SK-N-SH treated with all-trans-retinoic acid at 6 μM for 48 hours (cell line): ENCODE measurements around the gene SLC50A1.

Experiments
- ATAC-seq: fragments of 200-7000 bp; cut with Tn5 transposase; 3 replicates; pipeline ENCODE4 v1.9.1; 2020; ENCODE audit warnings: mild to moderate bottlenecking, moderate library complexity
- ARNTL ChIP-seq: fragments of 450-650 bp; formaldehyde crosslinking; IDR thresholded peaks from 2 replicates; pipeline ENCODE4 v1.5.0; 2020; ENCODE audit warnings: low read depth, mild to moderate bottlenecking, moderate library complexity, borderline replicate concordance
- BACH2 ChIP-seq: fragments of 250-450 bp; sonication (Bioruptor Pico); IDR thresholded peaks from 2 replicates; pipeline ENCODE4 v1.9.0; 2021; ENCODE audit warnings: mild to moderate bottlenecking, borderline replicate concordance
- CSDC2 ChIP-seq: fragments of 250-450 bp; sonication (Bioruptor Pico); IDR thresholded peaks from 2 replicates; pipeline ENCODE4 v1.5.0; 2020; ENCODE audit warnings: mild to moderate bottlenecking, moderate library complexity
- ESRRG ChIP-seq: fragments of 250-450 bp; sonication (Bioruptor Pico); IDR thresholded peaks from 2 replicates; pipeline ENCODE4 v1.6.1; 2021; ENCODE audit warnings: mild to moderate bottlenecking
- GLIS3 ChIP-seq: fragments of 250-450 bp; sonication (Bioruptor Pico); IDR thresholded peaks from 2 replicates; pipeline ENCODE4 v1.5.0; 2020; ENCODE audit warnings: mild to moderate bottlenecking, moderate library complexity
- ISL1 ChIP-seq: fragments of 250-450 bp; sonication (Bioruptor Pico); IDR thresholded peaks from 2 replicates; pipeline ENCODE4 v2.1.2; 2022; ENCODE audit warnings: mild to moderate bottlenecking, moderate library complexity
- OSR1 ChIP-seq: fragments of 250-450 bp; sonication (Bioruptor Pico); IDR thresholded peaks from 2 replicates; pipeline ENCODE4 v1.8.0; 2022; ENCODE audit warnings: moderate library complexity, mild to moderate bottlenecking, inconsistent platforms
- PPARA ChIP-seq: fragments of 250-450 bp; sonication (Bioruptor Pico); IDR thresholded peaks from 2 replicates; pipeline ENCODE4 v1.5.0; 2020; ENCODE audit warnings: mild to moderate bottlenecking, borderline replicate concordance
- RARB ChIP-seq: fragments of 250-450 bp; sonication (Bioruptor Pico); IDR thresholded peaks from 2 replicates; pipeline ENCODE4 v1.8.0; 2021; ENCODE audit warnings: mild to moderate bottlenecking, moderate library complexity
- SNAI2 ChIP-seq: fragments of 250-450 bp; sonication (Bioruptor Pico); IDR thresholded peaks from 2 replicates; pipeline ENCODE4 v1.5.0; 2020; ENCODE audit warnings: mild to moderate bottlenecking, moderate library complexity
- TCF4 ChIP-seq: fragments of 250-450 bp; sonication (Bioruptor Pico); IDR thresholded peaks from 2 replicates; pipeline ENCODE4 v1.8.0; 2021; ENCODE audit warnings: mild to moderate bottlenecking, moderate library complexity, borderline replicate concordance
- TOX ChIP-seq: fragments of 250-450 bp; sonication (Bioruptor Pico); IDR thresholded peaks from 2 replicates; pipeline ENCODE4 v1.8.0; 2021; ENCODE audit warnings: mild to moderate bottlenecking, moderate library complexity, borderline replicate concordance
- ZC3H10 ChIP-seq: fragments of 250-450 bp; sonication (Bioruptor Pico); IDR thresholded peaks from 2 replicates; pipeline ENCODE4 v1.5.1; 2021; ENCODE audit warnings: mild to moderate bottlenecking, moderate library complexity
- ZFP3 ChIP-seq: fragments of 250-450 bp; sonication (Bioruptor Pico); IDR thresholded peaks from 2 replicates; pipeline ENCODE4 v1.5.0; 2020; ENCODE audit warnings: mild to moderate bottlenecking, moderate library complexity
- ZFP30 ChIP-seq: fragments of 450-650 bp; formaldehyde crosslinking; IDR thresholded peaks from 2 replicates; pipeline ENCODE4 v1.5.0; 2022; ENCODE audit warnings: mild to moderate bottlenecking, moderate library complexity
- ZNF565 ChIP-seq: fragments of 450-650 bp; formaldehyde crosslinking; conservative IDR thresholded peaks from 2 replicates; pipeline ENCODE4 v1.5.0; 2020; ENCODE audit warnings: low read depth, mild to moderate bottlenecking, moderate library complexity
- ZNF8 ChIP-seq: fragments of 450-650 bp; formaldehyde crosslinking; IDR thresholded peaks from 2 replicates; pipeline ENCODE4 v1.5.0; 2020; ENCODE audit warnings: mild to moderate bottlenecking, moderate library complexity
- TF ChIP-seq, protein P1 (sequence below): fragments of 250-450 bp; sonication (Bioruptor Pico); IDR thresholded peaks from 2 replicates; pipeline ENCODE4 v1.8.0; 2021; ENCODE audit warnings: low read depth, mild to moderate bottlenecking, moderate library complexity, borderline replicate concordance
- TF ChIP-seq, protein P2 (sequence below): fragments of 250-450 bp; sonication (Bioruptor Pico); IDR thresholded peaks from 2 replicates; pipeline ENCODE4 v1.8.0; 2020; ENCODE audit warnings: mild to moderate bottlenecking, moderate library complexity, borderline replicate concordance
- TF ChIP-seq, protein P3 (sequence below): fragments of 250-450 bp; sonication (Bioruptor Pico); IDR thresholded peaks from 2 replicates; pipeline ENCODE4 v1.5.1; 2021; ENCODE audit warnings: mild to moderate bottlenecking, moderate library complexity
- TF ChIP-seq, protein P4 (sequence below): fragments of 250-450 bp; sonication (Bioruptor Pico); IDR thresholded peaks from 2 replicates; pipeline ENCODE4 v1.5.1; 2020; ENCODE audit warnings: low read depth, mild to moderate bottlenecking, moderate library complexity

Gene SLC50A1

DNA sequence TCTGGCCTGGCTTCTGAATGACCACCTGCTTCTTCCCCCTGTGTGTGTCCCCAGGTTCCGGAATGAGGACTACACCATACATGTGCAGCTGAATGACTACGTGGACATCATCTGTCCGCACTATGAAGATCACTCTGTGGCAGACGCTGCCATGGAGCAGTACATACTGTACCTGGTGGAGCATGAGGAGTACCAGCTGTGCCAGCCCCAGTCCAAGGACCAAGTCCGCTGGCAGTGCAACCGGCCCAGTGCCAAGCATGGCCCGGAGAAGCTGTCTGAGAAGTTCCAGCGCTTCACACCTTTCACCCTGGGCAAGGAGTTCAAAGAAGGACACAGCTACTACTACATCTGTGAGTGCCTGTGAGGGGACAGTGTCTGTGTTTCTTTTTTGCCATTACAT is 4.4 kb upstream of the SLC50A1 start:
- no peak for ATAC-seq
- TF ChIP-seq, protein P1, sequence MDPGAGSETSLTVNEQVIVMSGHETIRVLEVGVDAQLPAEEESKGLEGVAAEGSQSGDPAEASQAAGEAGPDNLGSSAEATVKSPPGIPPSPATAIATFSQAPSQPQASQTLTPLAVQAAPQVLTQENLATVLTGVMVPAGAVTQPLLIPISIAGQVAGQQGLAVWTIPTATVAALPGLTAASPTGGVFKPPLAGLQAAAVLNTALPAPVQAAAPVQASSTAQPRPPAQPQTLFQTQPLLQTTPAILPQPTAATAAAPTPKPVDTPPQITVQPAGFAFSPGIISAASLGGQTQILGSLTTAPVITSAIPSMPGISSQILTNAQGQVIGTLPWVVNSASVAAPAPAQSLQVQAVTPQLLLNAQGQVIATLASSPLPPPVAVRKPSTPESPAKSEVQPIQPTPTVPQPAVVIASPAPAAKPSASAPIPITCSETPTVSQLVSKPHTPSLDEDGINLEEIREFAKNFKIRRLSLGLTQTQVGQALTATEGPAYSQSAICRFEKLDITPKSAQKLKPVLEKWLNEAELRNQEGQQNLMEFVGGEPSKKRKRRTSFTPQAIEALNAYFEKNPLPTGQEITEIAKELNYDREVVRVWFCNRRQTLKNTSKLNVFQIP (CRISPR knock-in tag), result no peak
- no peak for TF ChIP-seq RARB (CRISPR knock-in tag)
- no peak for TF ChIP-seq ISL1 (CRISPR knock-in tag)
- no peak for TF ChIP-seq GLIS3 (CRISPR knock-in tag)
- no peak for TF ChIP-seq CSDC2 (CRISPR knock-in tag)
- no peak for TF ChIP-seq ZNF8 (CRISPR knock-in tag)
- TF ChIP-seq, protein P2, sequence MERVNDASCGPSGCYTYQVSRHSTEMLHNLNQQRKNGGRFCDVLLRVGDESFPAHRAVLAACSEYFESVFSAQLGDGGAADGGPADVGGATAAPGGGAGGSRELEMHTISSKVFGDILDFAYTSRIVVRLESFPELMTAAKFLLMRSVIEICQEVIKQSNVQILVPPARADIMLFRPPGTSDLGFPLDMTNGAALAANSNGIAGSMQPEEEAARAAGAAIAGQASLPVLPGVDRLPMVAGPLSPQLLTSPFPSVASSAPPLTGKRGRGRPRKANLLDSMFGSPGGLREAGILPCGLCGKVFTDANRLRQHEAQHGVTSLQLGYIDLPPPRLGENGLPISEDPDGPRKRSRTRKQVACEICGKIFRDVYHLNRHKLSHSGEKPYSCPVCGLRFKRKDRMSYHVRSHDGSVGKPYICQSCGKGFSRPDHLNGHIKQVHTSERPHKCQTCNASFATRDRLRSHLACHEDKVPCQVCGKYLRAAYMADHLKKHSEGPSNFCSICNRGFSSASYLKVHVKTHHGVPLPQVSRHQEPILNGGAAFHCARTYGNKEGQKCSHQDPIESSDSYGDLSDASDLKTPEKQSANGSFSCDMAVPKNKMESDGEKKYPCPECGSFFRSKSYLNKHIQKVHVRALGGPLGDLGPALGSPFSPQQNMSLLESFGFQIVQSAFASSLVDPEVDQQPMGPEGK (CRISPR knock-in tag), result no peak
- TF ChIP-seq ZNF565 (CRISPR knock-in tag), result no peak
- no peak for TF ChIP-seq ZFP30 (CRISPR knock-in tag)
- TF ChIP-seq, protein P3, sequence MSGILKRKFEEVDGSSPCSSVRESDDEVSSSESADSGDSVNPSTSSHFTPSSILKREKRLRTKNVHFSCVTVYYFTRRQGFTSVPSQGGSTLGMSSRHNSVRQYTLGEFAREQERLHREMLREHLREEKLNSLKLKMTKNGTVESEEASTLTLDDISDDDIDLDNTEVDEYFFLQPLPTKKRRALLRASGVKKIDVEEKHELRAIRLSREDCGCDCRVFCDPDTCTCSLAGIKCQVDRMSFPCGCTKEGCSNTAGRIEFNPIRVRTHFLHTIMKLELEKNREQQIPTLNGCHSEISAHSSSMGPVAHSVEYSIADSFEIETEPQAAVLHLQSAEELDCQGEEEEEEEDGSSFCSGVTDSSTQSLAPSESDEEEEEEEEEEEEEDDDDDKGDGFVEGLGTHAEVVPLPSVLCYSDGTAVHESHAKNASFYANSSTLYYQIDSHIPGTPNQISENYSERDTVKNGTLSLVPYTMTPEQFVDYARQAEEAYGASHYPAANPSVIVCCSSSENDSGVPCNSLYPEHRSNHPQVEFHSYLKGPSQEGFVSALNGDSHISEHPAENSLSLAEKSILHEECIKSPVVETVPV (CRISPR knock-in tag), result no peak
- TF ChIP-seq PPARA (CRISPR knock-in tag), result no peak
- TF ChIP-seq OSR1, result no peak
- no peak for TF ChIP-seq ZC3H10 (CRISPR knock-in tag)
- TF ChIP-seq BACH2, result no peak
- no peak for TF ChIP-seq ESRRG (CRISPR knock-in tag)
- no peak for TF ChIP-seq SNAI2 (CRISPR knock-in tag)

DNA sequence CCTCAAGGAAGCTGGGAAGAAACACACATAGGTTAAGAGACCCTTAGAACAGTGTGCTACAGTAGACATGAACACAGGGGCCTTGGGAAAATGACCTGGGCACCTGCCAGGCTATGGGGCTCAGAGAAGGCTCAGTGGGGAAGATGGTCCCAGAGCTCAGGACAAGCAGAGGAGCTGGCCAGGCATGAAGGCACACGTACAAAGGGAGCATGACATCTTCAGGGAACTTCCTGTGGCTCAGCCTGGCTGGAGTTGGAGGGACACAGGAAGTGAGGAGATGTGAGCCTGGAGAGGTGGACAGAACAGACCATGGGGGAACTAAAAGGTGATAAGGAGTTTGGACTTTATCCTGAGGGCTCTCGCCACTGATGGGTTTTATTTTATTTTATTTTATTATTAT is 3.8 kb upstream of the SLC50A1 start:
- ATAC-seq, result no peak
- TF ChIP-seq PPARA (CRISPR knock-in tag) (no peak), ESRRG (CRISPR knock-in tag) (no peak), ZFP30 (CRISPR knock-in tag) (no peak), ZNF8 (CRISPR knock-in tag) (no peak), TCF4 (CRISPR knock-in tag) (no peak), OSR1 (no peak), ARNTL (CRISPR knock-in tag) (no peak), ISL1 (CRISPR knock-in tag) (no peak), TOX (no peak), ZFP3 (CRISPR knock-in tag) (no peak), CSDC2 (CRISPR knock-in tag) (no peak), GLIS3 (CRISPR knock-in tag) (no peak), BACH2 (no peak), RARB (CRISPR knock-in tag) (no peak)
- TF ChIP-seq, protein P4, sequence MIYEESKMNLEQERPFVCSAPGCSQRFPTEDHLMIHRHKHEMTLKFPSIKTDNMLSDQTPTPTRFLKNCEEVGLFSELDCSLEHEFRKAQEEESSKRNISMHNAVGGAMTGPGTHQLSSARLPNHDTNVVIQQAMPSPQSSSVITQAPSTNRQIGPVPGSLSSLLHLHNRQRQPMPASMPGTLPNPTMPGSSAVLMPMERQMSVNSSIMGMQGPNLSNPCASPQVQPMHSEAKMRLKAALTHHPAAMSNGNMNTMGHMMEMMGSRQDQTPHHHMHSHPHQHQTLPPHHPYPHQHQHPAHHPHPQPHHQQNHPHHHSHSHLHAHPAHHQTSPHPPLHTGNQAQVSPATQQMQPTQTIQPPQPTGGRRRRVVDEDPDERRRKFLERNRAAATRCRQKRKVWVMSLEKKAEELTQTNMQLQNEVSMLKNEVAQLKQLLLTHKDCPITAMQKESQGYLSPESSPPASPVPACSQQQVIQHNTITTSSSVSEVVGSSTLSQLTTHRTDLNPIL (CRISPR knock-in tag), result no peak
- TF ChIP-seq, protein P2 (CRISPR knock-in tag), result no peak
- TF ChIP-seq, protein P1 (CRISPR knock-in tag), result no peak
- TF ChIP-seq, protein P3 (CRISPR knock-in tag), result no peak
